Endodermal cell (in vitro differentiated cells): Measurements from ENCODE around the gene TRPV5. TPM values are rescaled to one million over a fixed set of nuclear protein-coding genes. Genes with fewer than 3 reads are reported as not detected.

Source experiments
- DNase-seq: peaks from one replicate; pipeline ENCODE4 v3.0.0-alpha.2; 2017
- H3K27ac ChIP-seq: 2 replicates; pipeline ENCODE4 v1.5.1; 2013; ENCODE audit warnings: mild to moderate bottlenecking, low read depth, low read length, moderate library complexity
- H3K27me3 ChIP-seq: 2 replicates; pipeline ENCODE4 v1.6.1; 2013; ENCODE audit warnings: mild to moderate bottlenecking, low read length, moderate library complexity; ENCODE audit not compliant: insufficient read depth, control insufficient read depth, poor library complexity, severe bottlenecking
- H3K36me3 ChIP-seq: 2 replicates; pipeline ENCODE4 v1.7.0; 2013; ENCODE audit warnings: mild to moderate bottlenecking, low read length, moderate library complexity; ENCODE audit not compliant: control insufficient read depth, insufficient read depth
- H3K4me1 ChIP-seq: one replicate; pipeline ENCODE4 v1.7.0; 2013; ENCODE audit warnings: low read length; ENCODE audit not compliant: control insufficient read depth, insufficient read depth
- H3K4me3 ChIP-seq: 2 replicates; pipeline ENCODE4 v1.5.1; 2013; ENCODE audit warnings: mild to moderate bottlenecking, low read length, moderate library complexity
- H3K9ac ChIP-seq: 2 replicates; pipeline ENCODE4 v1.6.1; 2013; ENCODE audit warnings: mild to moderate bottlenecking, low read length, moderate library complexity; ENCODE audit not compliant: poor library complexity, severe bottlenecking; ENCODE audit errors: extremely low read depth
- H3K9me3 ChIP-seq: 2 replicates; pipeline ENCODE4 v1.6.1; 2013; ENCODE audit warnings: mild to moderate bottlenecking, low read length, moderate library complexity; ENCODE audit not compliant: control insufficient read depth
- H3K27ac Mint-ChIP-seq: 2 replicates; pipeline ENCODE4 v1.8.0; 2020; ENCODE audit warnings: mixed read lengths
- H3K27me3 Mint-ChIP-seq: 2 replicates; pipeline ENCODE4 v1.8.0; 2021; ENCODE audit warnings: mild to moderate bottlenecking, mixed read lengths; ENCODE audit not compliant: insufficient read depth
- H3K36me3 Mint-ChIP-seq: 2 replicates; pipeline ENCODE4 v1.8.0; 2020; ENCODE audit warnings: low read depth, mixed read lengths
- H3K4me1 Mint-ChIP-seq: 2 replicates; pipeline ENCODE4 v1.8.0; 2020; ENCODE audit warnings: mixed read lengths
- H3K4me3 Mint-ChIP-seq: 2 replicates; pipeline ENCODE4 v1.8.0; 2020; ENCODE audit warnings: mild to moderate bottlenecking, moderate library complexity, mixed read lengths
- H3K9me3 Mint-ChIP-seq: 2 replicates; pipeline ENCODE4 v1.8.0; 2020; ENCODE audit warnings: mild to moderate bottlenecking, mixed read lengths
- CTCF ChIP-seq: fragments of 200-600 bp; sonication (generic); conservative IDR thresholded peaks from 2 replicates; pipeline ENCODE4 v1.5.0; 2021; ENCODE audit warnings: antibody characterized with exemption, mild to moderate bottlenecking
- WGBS, 2 experiments: methylation state at CpG; one replicate each; pipeline versions ENCODE4 v1.1.5 to v1.1.7; 2013; ENCODE audit warnings: missing lambda C conversion rate in 2 of 2, mixed read lengths in 1 of 2; ENCODE audit not compliant: insufficient coverage in 1 of 2, insufficient read length in 1 of 2; 5-methylcytosine and 5-hydroxymethylcytosine counted together
- total RNA-seq, 2 donors: library from RNA; stranded (reverse); fragmentation: NEBNext Ultra II Directional in 1 of 2; extraction: Animal tissue kit (Norgen Biotek cat#: 25700) in 1 of 2; gene quantifications; 2 replicates in 1 of 2; 3 replicates in 1 of 2; pipeline ENCODE4 v1.2.1, GENCODE V29; 2021

The TRPV5 gene
- total RNA-seq, 2 donors from 2014 or later: 0.15 to 0.22 TPM

GRCh38 chr7:142873871-142874270 lies 59.7 kb downstream of the TRPV5 start:
- no peaks in the 10 kb centered on the region for H3K27me3 ChIP-seq
- no peaks in the 10 kb centered on the region for H3K4me1 ChIP-seq
- WGBS, 2 experiments: 93 to 96% methylated on average over 4 to 5 of the region's 5 CpGs
- H3K4me3 Mint-ChIP-seq: no peak overlapping the region
- no peak overlapping the region for H3K4me3 ChIP-seq
- H3K4me1 Mint-ChIP-seq: no peaks in the 10 kb centered on the region
- no peak for DNase-seq
- no peak overlapping the region for H3K9ac ChIP-seq
- peaks cover 15% of the 10 kb centered on the region for H3K36me3 ChIP-seq
- no peak overlapping the region for H3K27ac ChIP-seq
- peaks cover 48% of the 10 kb centered on the region for H3K36me3 Mint-ChIP-seq
- H3K9me3 Mint-ChIP-seq: no peaks in the 10 kb centered on the region
- no peaks in the 10 kb centered on the region for H3K9me3 ChIP-seq
- H3K27ac Mint-ChIP-seq: no peak overlapping the region
- TF ChIP-seq CTCF: no peak
- H3K27me3 Mint-ChIP-seq: peaks cover 16% of the 10 kb centered on the region

GRCh38 chr7:142873281-142873784 lies 60.2 kb downstream of the TRPV5 start:
- H3K9me3 Mint-ChIP-seq: no peaks in the 10 kb centered on the region
- H3K4me3 ChIP-seq: no peak overlapping the region
- no peaks in the 10 kb centered on the region for H3K9me3 ChIP-seq
- no peaks in the 10 kb centered on the region for H3K27me3 ChIP-seq
- peaks cover 14% of the 10 kb centered on the region for H3K27me3 Mint-ChIP-seq
- no peaks in the 10 kb centered on the region for H3K4me1 Mint-ChIP-seq
- WGBS, 2 experiments: 83 to 90% methylated on average over 9 to 11 of the region's 11 CpGs
- no peak overlapping the region for H3K9ac ChIP-seq
- no peak overlapping the region for H3K27ac Mint-ChIP-seq
- H3K36me3 Mint-ChIP-seq: peaks cover 50% of the 10 kb centered on the region
- DNase-seq: peak; percentile 89
- no peaks in the 10 kb centered on the region for H3K4me1 ChIP-seq
- no peak overlapping the region for H3K4me3 Mint-ChIP-seq
- no peak overlapping the region for H3K27ac ChIP-seq
- H3K36me3 ChIP-seq: peaks cover 15% of the 10 kb centered on the region
- peak; percentile 84 for TF ChIP-seq CTCF

GRCh38 chr7:142872106-142872675 lies 61.4 kb downstream of the TRPV5 start:
- Mint-ChIP-seq H3K27ac (no peak overlapping the region), H3K36me3 (peaks cover 53% of the 10 kb centered on the region)

More at GRCh38 chr7:142872106-142872675, 61.4 kb downstream of the TRPV5 start:
- 92 to 98% methylated on average over 10 to 15 of the region's 15 CpGs for WGBS, 2 experiments
- Histone ChIP-seq H3K4me1 (no peaks in the 10 kb centered on the region), H3K27me3 (no peaks in the 10 kb centered on the region), H3K9me3 (no peaks in the 10 kb centered on the region), H3K9ac (no peak overlapping the region), H3K4me3 (no peak overlapping the region), H3K36me3 (peaks cover 15% of the 10 kb centered on the region), H3K27ac (no peak overlapping the region)
- Mint-ChIP-seq H3K4me1 (no peaks in the 10 kb centered on the region), H3K4me3 (no peak overlapping the region), H3K27me3 (peaks cover 9% of the 10 kb centered on the region), H3K9me3 (no peaks in the 10 kb centered on the region)
- DNase-seq: peak; percentile 40
- TF ChIP-seq CTCF: no peak
